Gastroesophageal sphincter (tissue), 3 donors: ENCODE data around the gene NAP1L4.

ENCODE experiments used
- CTCF ChIP-seq, 4 experiments: fragments of 200-600 bp in 2 of 4; fragments of 450-650 bp in 2 of 4; sonication (generic) in 1 of 4; IDR thresholded peaks; one replicate each; pipeline ENCODE4 v1.5.1; 2017 to 2019; ENCODE audit warnings: antibody characterized with exemption in 4 of 4, mild to moderate bottlenecking in 2 of 4, moderate library complexity in 2 of 4
- EP300 ChIP-seq: sonication (generic); formaldehyde crosslinking; IDR thresholded peaks from one replicate; pipeline ENCODE4 v1.6.1; 2017; ENCODE audit warnings: antibody characterized with exemption, mild to moderate bottlenecking

GRCh38 chr11:2924821-2925675 is 67.1 kb downstream of the NAP1L4 start:
- TF ChIP-seq CTCF (IDR thresholded peaks at IDR 0.05) (no peak), EP300 (no peak)
